Testis (tissue), 2 donors: ENCODE data around the gene MSN.

ENCODE experiments used
- POLR2A ChIP-seq: fragments of 450-650 bp; IDR thresholded peaks from one replicate; pipeline ENCODE4 v1.6.1; 2017; ENCODE audit warnings: antibody characterized with exemption, mild to moderate bottlenecking, moderate library complexity
- TF ChIP-seq, protein P1 (sequence below), 3 experiments: fragments of 450-650 bp in 2 of 3; fragments of 200-600 bp in 1 of 3; sonication (generic) in 1 of 3; IDR thresholded peaks; one replicate each; pipeline ENCODE4 v1.5.1; 2016 to 2019; ENCODE audit warnings: antibody characterized with exemption in 3 of 3, mild to moderate bottlenecking in 2 of 3, moderate library complexity in 1 of 3

DNA sequence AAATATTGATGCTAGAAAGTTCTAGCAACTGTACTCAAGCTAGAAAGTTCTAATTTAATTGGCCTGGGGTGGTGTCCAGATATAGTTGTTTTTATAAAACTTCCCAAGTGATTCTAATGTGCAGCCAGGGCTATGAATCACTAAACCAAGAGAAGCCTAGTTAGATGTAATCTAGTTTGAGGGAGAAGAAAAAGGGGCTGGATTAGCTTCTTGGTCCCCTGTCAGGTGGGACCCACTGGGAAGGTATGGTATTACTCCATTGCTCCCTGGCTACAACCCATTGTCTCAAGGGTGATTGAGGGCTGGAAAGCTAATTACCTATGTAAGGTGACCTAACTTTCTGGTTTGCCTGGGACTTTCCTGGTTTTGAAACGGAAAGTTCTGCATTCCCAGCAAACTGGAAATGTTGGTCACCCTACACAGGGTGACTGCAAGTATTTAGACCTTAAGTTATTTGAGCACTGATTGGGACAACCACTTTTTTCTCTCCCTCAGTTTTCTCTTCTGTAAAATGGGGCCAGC is 23.9 kb upstream of the MSN start:
- TF ChIP-seq POLR2A, result no peak
- TF ChIP-seq, protein P1, sequence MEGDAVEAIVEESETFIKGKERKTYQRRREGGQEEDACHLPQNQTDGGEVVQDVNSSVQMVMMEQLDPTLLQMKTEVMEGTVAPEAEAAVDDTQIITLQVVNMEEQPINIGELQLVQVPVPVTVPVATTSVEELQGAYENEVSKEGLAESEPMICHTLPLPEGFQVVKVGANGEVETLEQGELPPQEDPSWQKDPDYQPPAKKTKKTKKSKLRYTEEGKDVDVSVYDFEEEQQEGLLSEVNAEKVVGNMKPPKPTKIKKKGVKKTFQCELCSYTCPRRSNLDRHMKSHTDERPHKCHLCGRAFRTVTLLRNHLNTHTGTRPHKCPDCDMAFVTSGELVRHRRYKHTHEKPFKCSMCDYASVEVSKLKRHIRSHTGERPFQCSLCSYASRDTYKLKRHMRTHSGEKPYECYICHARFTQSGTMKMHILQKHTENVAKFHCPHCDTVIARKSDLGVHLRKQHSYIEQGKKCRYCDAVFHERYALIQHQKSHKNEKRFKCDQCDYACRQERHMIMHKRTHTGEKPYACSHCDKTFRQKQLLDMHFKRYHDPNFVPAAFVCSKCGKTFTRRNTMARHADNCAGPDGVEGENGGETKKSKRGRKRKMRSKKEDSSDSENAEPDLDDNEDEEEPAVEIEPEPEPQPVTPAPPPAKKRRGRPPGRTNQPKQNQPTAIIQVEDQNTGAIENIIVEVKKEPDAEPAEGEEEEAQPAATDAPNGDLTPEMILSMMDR (IDR thresholded peaks at IDR 0.05), result no peak
